Stomach smooth muscle (tissue), 2 donors: Measurements from ENCODE around the gene USP8.
"Not testable (repeated sequence)": the region's sequence is repeated elsewhere in the genome, so short reads cannot be mapped to it uniquely, and the experiment has no call there.

Source experiments
- H3K27ac ChIP-seq: one replicate; pipeline ENCODE4 v1.7.0; 2013; ENCODE audit warnings: mild to moderate bottlenecking, low read length, inconsistent platforms
- H3K27me3 ChIP-seq, 2 donors: one replicate each; pipeline ENCODE4 v1.7.0; 2013; ENCODE audit warnings: low read length in 2 of 2; ENCODE audit not compliant: insufficient read depth in 2 of 2, control insufficient read depth in 1 of 2
- H3K36me3 ChIP-seq, 2 donors: one replicate each; pipeline ENCODE4 v1.7.0; 2013; ENCODE audit warnings: low read length in 2 of 2; ENCODE audit not compliant: control insufficient read depth in 2 of 2, insufficient read depth in 2 of 2
- H3K4me1 ChIP-seq: one replicate; pipeline ENCODE4 v1.7.0; 2013; ENCODE audit warnings: low read length; ENCODE audit not compliant: control insufficient read depth, insufficient read depth
- H3K4me3 ChIP-seq, 2 donors: one replicate each; pipeline ENCODE4 v1.7.0; 2013; ENCODE audit warnings: low read length in 2 of 2
- H3K9ac ChIP-seq, 2 donors: one replicate each; pipeline ENCODE4 v1.7.0; 2013; ENCODE audit warnings: low read length in 2 of 2, mild to moderate bottlenecking in 1 of 2
- H3K9me3 ChIP-seq, 2 donors: one replicate each; pipeline ENCODE4 v1.7.0; 2013; ENCODE audit warnings: low read length in 2 of 2; ENCODE audit not compliant: control insufficient read depth in 2 of 2
- donor health status: healthy.
- donor health status: Pancreatic carcinoma.

USP8 gene

DNA sequence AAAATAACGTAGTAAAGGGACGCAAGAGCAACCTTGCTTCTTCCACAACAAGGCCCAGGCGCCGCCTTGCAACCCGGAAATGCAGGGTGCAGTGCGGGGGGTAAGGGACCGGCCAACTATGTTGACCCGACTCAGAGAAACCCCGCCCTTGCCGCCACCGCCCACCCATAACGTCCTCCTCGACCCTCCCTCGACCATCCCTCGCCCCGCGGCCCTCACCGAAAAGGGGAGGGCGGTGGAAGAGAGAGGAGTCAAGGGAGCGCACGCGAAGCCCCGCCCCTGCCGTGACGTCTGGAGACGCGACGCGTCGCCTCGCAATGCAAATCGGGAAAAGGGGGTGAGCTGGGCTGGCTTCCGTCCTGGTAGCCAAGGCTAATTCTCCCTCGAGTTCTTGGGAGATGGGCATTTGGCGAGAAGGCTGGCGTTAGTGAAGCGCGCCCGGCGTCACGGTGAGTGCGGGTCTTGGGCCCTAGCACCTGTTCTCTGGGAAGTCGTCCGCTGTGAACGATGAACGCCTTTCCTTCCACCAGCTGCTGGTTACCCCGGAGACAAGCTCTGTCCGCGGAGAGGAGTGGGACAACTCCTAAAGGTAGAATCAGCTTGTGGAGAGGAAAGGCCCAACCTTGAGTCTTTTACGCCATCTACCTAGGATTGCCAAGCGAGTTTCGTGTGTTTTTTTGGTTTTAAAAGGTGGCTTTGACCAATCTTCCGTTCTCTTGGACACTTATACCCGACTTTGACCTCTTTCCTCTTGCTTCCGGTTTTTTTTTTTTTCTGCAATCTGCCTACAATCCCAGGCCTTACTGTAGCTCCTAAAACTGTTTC lies at the start of gene USP8:
USP8 (plus strand) TSS at position 340 of the 825 bp plus-strand sequence. CDS start 14,669 bp downstream, outside the sequence.
- no peaks in the 10 kb centered on the region for H3K27me3 ChIP-seq
- peak within 1 kb of the TSS; percentile 82 for H3K27ac ChIP-seq
- no peaks in the 10 kb centered on the region for H3K4me1 ChIP-seq
- peak within 1 kb of the TSS; percentile 78 to 98 for H3K9ac ChIP-seq
- peaks cover 0 to 5% of the 10 kb centered on the region in 2 donors for H3K36me3 ChIP-seq
- no peaks in the 10 kb centered on the region for H3K9me3 ChIP-seq
- H3K4me3 ChIP-seq = peak within 1 kb of the TSS; percentile 73 to 99

DNA sequence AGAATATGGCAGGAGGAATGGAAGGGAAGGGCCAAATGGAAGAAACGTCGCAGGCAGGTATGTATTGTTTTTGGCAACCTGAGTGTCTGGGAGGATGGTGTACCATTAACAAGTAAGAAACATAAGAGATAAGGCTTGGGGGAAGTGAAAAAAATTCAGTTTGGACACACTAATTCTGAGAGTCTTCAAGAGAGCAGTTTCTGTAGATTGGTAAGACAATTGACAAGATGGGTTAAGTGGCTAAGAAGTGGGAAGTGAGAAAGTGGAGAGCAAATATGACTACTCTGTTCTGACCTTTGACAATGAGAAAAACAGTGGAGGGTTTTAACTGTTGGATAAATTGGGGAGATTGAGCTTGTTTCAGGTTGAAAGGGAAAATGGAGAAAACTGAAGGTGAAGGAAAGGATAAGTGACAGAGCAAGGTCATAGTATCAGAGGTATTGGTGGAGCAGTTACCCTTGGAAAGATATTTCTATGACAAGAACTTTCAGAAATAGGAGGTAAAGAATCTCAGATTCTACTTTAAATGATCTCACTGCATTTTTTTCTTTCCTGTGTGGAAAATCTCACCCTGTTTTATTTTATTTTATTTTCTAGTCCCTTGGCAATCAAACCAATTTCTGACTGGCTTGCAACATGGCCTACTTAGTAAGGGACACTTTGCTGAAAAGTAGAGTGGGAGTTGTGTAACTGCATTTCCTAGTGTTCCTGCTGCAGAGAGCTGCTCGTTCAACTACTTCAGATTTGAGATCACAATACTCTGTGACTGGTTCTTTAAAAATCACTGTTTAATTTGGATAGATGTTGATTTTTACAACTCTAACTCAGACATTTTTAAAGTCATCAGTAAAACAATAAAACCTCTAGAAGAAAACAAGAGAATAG lies 46.1 kb upstream of the USP8 start:
- no peaks in the 10 kb centered on the region for H3K4me1 ChIP-seq
- H3K27ac ChIP-seq = no peak overlapping the region
- H3K27me3 ChIP-seq = no peaks in the 10 kb centered on the region
- H3K9ac ChIP-seq = no peak overlapping the region
- no peak overlapping the region for H3K4me3 ChIP-seq
- H3K36me3 ChIP-seq = no peaks in the 10 kb centered on the region
- H3K9me3 ChIP-seq = no peaks in the 10 kb centered on the region

DNA sequence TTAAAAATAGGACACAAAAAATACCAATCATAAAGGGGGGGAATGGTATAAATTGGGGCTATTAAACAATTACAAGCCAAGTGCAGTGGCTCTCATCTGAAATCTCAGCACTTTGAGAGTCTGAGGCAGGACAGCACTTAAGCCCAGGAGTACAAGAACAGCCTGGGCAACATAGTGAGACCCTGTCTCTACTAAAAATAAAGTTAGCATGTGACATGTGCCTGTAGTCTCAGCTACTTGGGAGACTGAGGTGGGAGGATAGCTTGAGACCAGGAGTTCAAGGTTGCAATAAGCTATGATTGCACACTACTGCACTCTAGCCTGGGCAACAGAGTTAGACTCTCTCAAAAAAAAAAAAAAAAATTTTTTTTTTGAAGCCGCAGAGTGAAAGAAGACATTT lies 45.4 kb upstream of the USP8 start:
- H3K27ac ChIP-seq = no peak overlapping the region
- no peaks in the 10 kb centered on the region for H3K27me3 ChIP-seq

DNA sequence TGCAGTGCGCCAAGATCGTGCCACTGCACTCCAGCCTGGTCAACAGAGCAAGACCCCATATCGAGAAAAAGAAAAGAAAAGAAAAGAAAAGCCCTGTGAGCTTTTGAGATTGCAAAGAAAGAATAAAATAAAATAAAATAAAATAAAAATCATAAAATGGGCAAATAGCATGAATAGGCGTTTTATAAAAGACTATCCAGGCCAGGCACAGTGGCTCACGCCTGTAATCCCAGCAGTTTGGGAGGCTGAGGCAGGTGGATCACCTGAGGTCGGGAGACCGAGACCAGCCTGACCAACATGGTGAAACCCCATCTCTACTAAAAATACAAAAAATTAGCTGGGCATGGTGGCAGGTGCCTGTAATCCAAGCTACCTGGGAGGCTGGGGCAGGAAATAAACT lies 44.8 kb upstream of the USP8 start:
- H3K4me3 ChIP-seq, H3K9me3 ChIP-seq, H3K27ac ChIP-seq, H3K9ac ChIP-seq, H3K27me3 ChIP-seq, H3K36me3 ChIP-seq, H3K4me1 ChIP-seq: not testable (repeated sequence)

More for the DNA sequence above, 45.4 kb upstream of the USP8 start:
- Histone ChIP-seq H3K4me3 (no peak overlapping the region), H3K36me3 (no peaks in the 10 kb centered on the region), H3K9ac (no peak overlapping the region), H3K4me1 (no peaks in the 10 kb centered on the region), H3K9me3 (no peaks in the 10 kb centered on the region)

DNA sequence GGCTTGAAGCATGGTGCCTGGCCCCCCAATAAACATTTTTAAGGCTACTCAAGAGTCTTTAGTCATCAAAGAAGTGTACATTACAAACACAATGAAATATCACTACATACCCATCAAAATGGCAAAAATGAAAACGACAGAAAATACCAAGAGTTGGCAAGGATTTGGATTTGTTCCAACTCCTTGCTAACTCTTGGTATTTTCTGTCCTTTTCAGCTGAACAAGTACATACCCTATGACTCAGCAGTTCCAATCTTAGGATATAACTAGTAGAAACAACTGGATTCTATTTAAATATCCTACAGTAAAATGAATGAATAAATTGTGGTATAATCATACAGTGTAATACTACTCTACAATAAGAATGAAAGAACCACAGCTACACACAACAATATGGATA lies 44.1 kb upstream of the USP8 start:
- Histone ChIP-seq H3K27ac (no peak overlapping the region), H3K9ac (no peak overlapping the region), H3K4me3 (no peak overlapping the region), H3K9me3 (no peaks in the 10 kb centered on the region), H3K36me3 (no peaks in the 10 kb centered on the region), H3K27me3 (no peaks in the 10 kb centered on the region), H3K4me1 (no peaks in the 10 kb centered on the region)

DNA sequence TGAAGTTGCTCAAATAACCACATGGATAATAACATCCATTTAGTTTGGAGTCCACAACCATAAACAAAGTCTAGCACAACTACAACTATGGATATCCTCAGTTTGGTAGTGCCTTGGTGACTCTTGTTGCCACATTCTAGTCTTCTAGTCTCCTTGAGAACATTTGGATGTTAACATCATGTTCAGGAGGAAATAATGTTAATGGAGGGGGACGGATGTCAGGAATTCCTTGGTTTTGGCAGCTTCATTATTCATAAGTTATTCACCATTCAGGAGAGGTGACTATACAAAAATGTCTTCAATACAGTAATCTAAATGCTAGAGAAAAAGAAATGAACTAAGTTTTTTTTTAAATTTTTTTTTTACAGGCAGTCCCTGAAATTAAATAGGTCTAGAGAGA lies 42.8 kb upstream of the USP8 start:
- no peaks in the 10 kb centered on the region for H3K36me3 ChIP-seq
- no peaks in the 10 kb centered on the region for H3K27me3 ChIP-seq
- no peak overlapping the region for H3K4me3 ChIP-seq
- no peaks in the 10 kb centered on the region for H3K4me1 ChIP-seq
- no peak overlapping the region for H3K9ac ChIP-seq
- no peaks in the 10 kb centered on the region for H3K9me3 ChIP-seq
- H3K27ac ChIP-seq = no peak overlapping the region

DNA sequence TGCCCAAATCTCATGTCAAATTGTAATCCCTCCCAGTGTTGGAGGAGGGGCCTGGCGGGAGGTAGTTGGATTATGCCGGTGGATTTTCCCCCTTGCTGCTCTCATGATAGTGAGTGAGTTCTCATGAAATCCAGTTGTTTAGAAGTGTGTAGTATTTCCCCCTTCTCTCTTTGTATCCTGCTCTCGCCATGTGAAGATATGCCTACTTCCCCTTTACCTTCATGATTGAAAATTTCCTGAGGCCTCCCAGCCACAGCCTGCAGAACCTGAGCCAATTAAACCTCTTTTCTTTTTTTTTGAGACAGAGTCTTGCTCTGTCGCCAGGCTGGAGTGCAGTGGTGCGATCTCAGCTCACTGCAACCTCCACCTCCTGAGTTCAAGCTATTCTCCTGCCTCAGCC lies 41.8 kb upstream of the USP8 start:
- H3K4me1 ChIP-seq, H3K4me3 ChIP-seq, H3K9ac ChIP-seq, H3K27ac ChIP-seq, H3K27me3 ChIP-seq, H3K9me3 ChIP-seq, H3K36me3 ChIP-seq: not testable (repeated sequence)

DNA sequence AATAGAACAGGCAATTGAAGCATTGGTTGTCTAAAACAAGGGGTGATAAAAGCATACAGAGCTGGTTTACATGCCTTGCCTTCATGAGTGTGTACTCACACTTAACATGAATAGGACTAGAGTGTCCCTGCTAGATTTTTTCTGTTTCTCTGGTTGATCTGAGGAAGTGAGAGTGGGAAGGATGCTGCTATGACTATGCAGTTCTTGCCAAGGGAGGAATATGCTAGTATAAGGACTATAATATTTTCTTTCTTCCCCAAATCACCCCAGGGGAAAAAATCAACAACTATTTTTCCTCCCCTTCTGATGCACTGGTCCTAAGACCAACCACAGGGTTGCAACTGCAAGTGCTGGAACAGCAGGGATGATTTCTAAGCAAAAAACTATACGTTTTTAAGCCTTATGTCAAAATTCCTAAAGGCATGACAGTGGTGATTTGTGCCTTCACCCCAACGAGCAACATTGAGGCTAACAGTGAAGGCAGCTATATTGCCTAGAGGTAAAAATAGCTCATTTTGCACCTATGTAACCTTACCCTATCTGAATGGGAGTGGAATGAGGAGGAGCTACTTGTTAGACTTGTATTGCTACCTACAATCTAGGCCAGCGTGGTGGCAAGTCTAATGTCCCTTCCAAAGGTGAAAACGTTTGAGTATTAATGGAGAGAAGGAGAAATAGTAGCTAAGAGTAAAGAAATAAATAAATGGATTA lies 33.5 kb upstream of the USP8 start:
- H3K27ac ChIP-seq = no peak overlapping the region
- no peak overlapping the region for H3K9ac ChIP-seq
- no peaks in the 10 kb centered on the region for H3K36me3 ChIP-seq
- H3K27me3 ChIP-seq = no peaks in the 10 kb centered on the region
- no peaks in the 10 kb centered on the region for H3K9me3 ChIP-seq
- no peak overlapping the region for H3K4me3 ChIP-seq
- no peaks in the 10 kb centered on the region for H3K4me1 ChIP-seq

DNA sequence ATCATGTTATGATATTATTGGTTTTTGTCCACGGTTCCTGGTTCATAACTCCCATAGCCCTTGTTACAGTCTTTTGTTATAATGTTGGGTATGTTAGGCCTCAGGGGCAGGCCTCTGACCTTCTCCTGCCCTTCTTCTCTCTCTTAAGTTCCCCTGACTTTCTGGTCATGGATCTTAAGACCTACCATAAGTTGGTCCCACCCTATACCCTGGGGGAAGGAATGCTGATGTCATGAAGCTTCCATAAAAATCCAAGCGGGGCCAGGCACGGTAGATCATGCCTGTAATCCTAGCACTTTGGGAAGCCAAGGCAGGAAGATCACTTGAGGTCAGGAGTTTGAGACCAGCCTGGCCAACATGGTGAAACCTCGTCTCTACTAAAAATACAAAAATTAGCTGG lies 32.6 kb upstream of the USP8 start:
- H3K4me3 ChIP-seq, H3K9ac ChIP-seq, H3K9me3 ChIP-seq, H3K27me3 ChIP-seq, H3K36me3 ChIP-seq, H3K27ac ChIP-seq, H3K4me1 ChIP-seq: not testable (repeated sequence)

DNA sequence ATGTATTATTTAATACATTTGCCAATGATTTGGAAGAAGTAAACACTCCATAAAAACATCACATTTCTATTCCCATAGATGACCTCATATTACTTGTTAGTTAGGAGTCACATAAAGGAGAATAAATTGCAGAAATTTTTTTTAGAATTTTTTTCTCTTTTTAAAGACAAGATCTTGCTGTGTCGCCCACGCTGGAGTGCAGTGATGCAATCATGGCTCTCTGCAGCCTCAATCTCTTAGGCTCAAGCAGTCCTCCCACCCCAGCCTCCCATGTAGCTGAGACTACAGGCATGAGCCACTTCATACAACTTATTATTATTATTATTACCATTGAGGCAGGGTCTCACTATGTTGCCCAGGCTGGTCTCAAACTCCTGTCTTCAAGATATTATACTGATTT lies 12.3 kb upstream of the USP8 start:
- H3K27ac ChIP-seq = no peak overlapping the region
- H3K36me3 ChIP-seq = no peaks in the 10 kb centered on the region
- no peaks in the 10 kb centered on the region for H3K9me3 ChIP-seq
- H3K27me3 ChIP-seq = no peaks in the 10 kb centered on the region
- no peak overlapping the region for H3K4me3 ChIP-seq
- H3K4me1 ChIP-seq = no peaks in the 10 kb centered on the region
- no peak overlapping the region for H3K9ac ChIP-seq
